GM12874 (cell line): ENCODE results near the gene ZNF135.

Experiments used
- CTCF ChIP-seq: IDR thresholded peaks from 2 replicates; pipeline ENCODE4 v1.5.1; 2011; ENCODE audit warnings: low read depth, mild to moderate bottlenecking, control low read depth, low read length, moderate library complexity; ENCODE audit not compliant: insufficient read depth

ZNF135 gene

DNA sequence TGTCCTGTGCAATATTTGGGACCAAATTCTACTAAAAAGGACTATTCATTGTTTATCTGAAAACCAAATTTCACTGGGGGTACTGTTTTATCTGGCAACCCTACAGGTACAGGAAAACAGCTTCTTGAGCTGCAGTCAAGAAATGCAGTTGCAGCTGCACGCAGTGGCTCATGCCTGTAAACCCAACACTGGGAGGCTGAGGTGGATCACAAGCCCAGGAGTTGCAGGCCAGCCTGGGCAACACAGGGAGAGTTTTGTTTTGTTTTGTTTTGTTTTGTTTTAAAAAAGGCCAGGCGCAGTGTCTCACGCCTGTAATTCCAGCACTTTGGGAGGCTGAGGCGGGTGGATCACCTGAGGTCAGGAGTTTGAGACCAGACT, 36.8 kb upstream of the ZNF135 start:
- TF ChIP-seq CTCF: no peak

DNA sequence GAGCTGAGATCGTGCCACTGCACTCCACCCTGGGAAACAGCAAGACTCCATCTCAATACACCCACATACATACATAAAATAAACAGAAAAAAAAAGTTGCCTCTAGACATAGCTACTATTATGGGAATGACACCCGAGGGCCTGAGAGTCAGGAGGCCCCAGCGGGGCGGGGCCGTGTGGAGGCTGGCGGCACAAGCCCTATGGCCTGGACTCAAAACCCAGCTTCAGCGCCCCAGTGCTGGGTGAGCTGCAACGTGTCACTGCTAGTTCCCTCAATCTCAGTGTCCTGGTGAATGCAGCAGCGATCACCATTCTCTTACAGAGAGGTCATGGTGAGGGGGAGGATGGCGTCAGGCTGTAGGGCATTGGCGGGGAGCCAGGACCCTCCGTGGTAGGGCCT, 34.4 kb upstream of the ZNF135 start:
- no peak for TF ChIP-seq CTCF

- TF ChIP-seq CTCF: no peak
These were observed 25.2 kb upstream of the ZNF135 start, which contains the start of gene ZSCAN1 for GRCh38 chr19:58033741-58034476. ZSCAN1 (plus strand) TSS chr19:58034025; CDS start chr19:58037837, 3,812 bp downstream.

- no peak for TF ChIP-seq CTCF
These were observed 24.6 kb upstream of the ZNF135 start for GRCh38 chr19:58034477-58034793.

DNA sequence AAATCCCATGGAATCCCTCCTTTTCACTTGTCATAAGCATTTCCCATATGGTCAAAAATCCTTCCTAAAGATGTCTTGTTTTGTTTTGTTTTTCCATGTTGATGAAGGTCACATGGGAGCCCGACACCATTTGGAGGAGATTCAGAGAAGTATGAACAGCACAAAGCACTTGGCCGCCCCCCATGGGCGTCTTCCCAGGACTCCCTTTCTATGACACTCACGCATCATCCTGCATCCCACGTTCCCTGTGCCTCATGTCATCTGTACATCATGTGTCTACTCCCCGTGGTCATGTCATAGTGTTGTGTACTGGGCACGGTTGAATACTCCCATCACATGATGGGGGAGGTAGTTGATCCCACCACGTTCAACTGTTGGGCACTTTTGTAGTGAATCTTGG, 23.2 kb upstream of the ZNF135 start:
- TF ChIP-seq CTCF: no peak

DNA sequence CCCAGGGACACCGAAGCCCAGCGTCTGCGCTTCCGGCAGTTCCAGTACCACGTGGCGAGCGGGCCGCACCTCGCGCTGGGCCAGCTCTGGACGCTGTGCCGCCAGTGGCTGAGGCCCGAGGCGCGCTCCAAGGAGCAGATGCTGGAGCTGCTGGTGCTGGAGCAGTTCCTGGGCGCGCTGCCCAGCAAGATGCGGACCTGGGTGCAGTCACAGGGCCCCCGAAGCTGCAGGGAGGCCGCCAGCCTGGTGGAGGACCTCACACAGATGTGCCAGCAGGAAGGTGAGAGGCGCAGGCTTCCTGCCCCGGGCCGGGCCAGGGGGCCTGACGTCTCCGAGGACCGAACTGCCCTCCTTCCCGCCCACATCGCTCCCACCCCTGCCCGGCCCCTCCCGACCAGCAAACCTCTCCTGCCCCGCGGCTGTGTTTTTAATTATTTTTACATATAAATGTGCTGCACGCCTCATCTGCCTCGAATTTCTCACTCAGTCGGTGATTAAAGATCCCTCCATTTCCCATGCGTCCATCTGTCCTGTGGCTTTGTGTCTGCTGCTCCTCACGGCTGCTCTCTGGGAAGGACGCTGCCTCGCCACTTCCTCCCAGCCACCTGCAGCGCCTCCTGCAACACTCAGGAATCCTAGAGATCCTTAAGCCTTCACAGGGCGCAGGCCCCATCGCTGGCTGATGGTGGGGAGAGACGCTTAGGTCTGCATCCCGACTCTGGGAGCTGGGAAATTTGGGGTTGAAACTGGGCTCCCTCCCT, 21.0 kb upstream of the ZNF135 start:
- no peak for TF ChIP-seq CTCF

- TF ChIP-seq CTCF: no peak
These were observed 20.3 kb upstream of the ZNF135 start for GRCh38 chr19:58038688-58039204.
